C1 segment of cervical spinal cord (tissue), 14 donors: ENCODE measurements around the gene CRTC3.
"Not testable (repeated sequence)": the region's sequence is repeated elsewhere in the genome, so short reads cannot be mapped to it uniquely, and the experiment has no call there.

Experiments used
- DNase-seq, 14 donors: peaks; one replicate each; lab custom pipeline; 2025; lab: John Stamatoyannopoulos, UW

CRTC3 gene

DNA sequence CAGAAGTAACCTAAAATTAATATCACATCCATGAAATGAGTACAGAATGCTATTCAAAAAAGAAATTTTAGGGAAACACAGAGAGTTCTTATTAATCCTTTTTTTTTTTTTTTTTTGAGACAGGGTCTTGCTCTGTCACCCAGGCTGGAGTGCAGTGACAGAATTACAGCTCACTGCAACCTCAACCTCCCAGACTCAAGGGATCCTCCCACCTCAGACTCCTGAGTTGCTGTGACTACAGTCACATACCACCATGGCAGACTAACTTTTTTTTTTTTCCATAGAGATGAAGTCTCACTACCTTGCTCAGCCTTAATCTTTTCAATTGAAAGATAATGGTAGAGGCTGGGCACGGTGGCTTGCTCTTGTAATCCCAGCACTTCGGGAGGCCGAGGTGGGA is 6.3 kb upstream of the CRTC3 start:
- no peak for DNase-seq

DNA sequence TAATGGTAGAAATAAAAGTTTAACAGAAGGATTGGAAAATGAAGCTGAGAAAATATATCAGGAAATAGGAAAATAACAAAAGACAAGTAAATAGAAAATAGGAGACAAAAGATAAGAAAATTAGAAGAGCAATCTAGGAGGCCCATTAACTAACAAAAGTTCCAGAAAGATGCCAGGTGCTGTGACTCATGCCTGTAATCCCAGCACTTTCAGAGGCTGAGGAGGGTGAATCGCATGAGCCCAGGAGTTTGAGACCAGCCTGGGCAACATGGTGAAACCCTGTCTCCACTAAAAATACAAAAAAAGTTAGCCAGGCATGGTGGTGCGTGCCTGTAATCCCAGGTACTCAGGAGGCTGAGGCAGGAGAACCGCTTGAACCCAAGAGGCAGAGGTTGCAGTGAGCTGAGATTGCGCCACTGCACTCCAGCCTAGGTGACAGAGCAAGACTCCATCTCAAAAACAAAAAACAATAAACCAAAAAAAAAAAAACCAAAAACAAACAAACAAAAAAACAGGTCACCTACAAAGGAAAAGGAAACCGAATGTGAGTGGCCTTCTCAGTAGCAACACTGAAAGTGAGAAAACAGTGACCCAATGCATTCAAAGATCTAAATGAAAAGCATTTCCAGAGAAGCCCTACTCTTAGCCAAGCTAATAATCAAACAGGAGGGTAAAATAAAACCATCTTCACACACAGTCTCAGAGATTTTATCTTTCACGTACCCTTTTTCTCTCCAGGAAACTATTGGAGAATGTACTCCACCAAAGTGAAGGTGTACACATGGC is 5.5 kb upstream of the CRTC3 start:
- DNase-seq = not testable (repeated sequence)

DNA sequence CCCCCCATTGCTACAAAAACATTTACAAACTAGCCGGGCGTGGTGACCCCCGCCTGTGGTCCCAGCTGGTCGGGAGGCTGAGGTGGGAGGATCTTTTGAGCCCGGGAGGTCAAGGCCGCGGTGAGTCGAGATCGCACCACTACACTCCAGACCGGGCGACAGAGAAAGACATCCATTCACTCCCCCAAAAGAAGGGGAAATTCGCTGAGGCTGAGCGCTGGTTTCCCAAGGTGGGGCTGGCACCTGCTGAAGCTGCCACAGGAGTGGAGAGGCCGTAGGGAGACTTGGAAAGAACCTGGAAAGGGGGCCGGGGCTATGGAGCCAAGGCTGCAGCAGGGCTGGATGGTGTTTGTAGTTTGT is 732 bp upstream of the CRTC3 start:
- DNase-seq = peak in 1 of 14 donors; percentile 47

DNA sequence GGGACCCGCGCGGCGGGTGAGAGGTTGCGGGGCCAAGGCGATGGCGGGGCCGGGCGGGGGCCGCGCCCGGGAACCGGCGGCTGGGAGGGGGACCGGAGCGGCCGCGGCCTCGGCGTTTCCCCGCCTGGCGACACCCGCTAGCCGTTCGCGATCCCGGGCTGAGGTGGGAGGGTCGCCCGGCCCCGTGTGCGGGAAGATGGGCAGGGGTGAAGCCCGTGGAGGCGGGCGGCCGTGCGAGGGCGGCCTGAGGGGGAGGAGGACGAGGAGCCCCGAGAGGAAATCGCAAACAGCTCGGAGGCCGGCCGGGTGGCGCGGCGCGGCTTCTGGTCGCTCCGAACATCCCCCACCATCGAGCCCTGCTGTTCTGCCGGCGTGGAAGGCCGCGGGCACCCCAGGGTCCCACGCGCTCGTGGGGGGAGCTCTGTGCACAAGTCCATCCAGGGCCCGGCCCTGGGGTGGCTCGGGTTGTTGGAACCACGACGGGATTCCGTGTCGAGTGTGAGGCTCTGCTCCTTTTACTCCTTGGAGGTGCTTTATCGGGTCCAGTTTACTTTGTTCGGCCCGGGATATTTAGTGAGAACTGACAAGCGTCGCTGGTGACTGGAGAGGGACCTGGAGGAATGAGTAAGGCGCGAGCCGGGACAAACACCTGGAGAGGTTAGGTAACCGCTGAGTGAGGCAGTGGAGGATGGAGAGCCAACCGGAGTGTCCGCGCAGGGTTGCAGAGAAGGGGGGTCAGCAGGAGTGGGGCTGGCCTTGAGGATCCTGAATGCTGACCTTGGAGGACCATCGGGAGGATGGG is 728 bp downstream of the CRTC3 start:
- DNase-seq = peak in 9 of 14 donors; percentile 40 to 79 (median 51)

DNA sequence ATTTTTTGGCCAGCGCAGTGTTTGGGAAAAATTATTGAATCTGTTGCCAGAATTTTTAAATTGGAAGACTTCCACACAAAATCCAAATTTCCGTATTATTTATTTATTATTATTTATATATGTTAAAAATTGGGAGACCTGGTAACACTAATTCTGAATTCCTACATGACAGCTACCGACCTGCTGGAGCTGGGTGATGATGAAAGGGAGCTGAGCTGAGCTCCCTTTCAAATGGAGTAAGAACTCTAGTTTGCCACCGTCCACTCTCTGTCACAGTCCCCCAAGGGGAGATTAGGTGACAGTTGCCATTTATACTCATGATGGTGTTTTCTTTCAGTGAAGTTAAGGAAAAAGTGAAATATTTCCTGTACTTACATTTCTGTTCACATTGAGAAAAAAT is 1.4 kb downstream of the CRTC3 start:
- DNase-seq = no peak

DNA sequence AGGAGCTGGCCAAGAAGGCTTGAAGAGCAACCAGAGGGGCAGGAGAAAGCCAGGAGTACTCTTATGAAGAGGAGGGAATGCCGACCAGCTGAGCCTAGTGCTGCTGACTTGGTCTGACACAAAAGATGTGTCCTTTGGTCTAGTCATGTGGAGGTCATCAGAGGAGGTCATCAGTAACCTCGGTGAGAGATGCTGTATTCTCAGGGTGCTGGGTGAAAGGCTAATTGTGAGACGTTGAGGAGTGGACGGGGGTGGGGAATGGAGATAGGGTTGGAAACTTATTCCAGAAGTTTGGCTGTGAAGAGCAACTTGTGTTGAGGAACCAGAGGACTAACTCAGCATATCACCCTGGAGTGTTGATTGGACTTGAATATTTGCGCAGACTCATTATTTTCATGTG is 5.5 kb downstream of the CRTC3 start:
- no peak for DNase-seq

DNA sequence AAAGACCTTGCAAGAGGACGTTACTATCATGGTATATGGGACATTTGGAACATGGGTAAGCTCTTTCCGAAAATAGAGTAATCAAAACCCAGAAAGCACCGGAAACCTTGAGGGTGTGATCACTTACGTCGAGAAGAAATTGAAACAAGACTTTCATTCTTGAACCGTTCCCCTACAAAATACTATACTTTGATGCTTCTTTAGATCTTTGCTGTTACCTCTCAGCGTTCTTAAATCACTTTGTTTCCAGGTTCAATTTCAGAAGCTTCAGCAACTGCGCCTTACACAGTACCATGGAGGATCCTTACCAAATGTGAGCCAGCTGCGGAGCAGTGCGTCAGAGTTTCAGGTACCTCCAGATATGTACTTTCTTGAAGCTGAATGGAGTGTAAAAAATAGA is 10.1 kb downstream of the CRTC3 start:
- no peak for DNase-seq

DNA sequence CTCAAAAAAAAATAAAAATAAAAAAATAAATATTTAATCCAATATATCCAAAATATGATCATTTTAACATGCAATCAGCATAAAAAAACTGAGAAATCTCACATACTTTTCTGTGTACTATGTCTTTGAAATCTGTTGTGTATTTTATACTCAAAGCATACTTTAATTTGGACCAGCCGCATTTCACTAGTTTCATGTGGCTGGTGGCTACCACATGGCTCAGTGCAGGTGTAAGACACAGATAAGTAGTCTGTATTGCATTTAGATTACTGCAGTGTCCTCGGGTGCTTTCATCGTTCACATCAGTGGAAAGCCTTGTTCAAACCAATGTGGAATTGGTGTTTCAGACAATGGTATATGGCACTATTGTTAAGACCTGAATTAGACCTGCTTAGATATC is 11.0 kb downstream of the CRTC3 start:
- DNase-seq = no peak

DNA sequence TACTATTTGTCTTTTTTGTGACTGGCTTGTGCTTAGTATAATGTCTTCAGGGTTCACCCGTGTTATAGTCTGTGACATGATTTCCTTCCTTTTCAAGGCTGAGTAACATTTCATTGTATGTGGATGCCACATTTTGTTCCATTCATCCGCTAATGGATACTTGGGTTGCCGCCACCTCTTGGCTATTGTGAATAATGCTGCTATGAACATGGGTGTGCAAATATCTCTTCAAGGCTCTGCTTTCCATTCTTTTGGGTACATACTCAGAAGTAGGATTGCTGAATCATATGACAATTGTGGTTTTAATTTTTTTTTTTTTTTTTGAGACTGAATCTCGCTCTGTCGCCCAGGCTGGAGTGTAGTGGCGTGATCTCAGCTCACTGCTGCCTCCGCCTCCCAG is 15.4 kb downstream of the CRTC3 start:
- no peak for DNase-seq

DNA sequence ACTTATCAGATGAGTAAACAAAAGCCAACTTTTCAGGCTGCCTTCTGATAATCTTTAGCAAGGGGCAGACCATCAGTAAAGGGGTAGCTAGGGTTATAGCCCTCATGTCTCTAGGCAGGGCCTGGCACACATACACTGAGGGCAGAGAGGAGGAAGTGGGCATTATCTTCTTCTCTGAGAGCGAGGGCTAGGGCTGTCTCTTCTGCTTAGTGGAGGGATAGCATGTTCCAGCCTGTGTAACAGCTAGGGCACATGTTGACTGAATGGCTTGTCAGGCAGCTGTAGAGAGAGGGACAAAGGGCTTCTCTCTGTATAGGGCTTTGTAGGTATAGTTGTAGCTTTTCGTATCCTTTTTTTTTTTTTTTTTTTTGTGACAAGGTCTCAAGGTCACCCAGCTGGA is 17.8 kb downstream of the CRTC3 start:
- no peak for DNase-seq

DNA sequence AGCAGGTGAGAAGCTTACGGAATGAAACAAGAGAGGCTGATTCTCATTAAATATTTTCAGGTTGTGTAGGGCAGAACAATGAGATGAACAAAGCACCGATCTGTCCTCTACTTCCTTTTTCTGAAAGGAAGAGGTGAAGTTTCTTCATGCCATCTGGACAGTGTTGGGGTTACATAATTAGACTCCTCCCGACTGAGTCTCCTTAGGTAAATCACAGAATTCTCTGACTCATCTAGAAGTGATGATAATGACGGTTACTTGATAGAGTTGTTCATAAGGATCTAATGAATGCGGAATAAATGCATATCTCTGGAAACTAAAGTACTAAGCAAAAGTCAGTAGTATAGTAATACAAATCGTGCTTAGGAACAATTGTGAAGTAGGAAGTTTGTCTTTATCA is 21.2 kb downstream of the CRTC3 start:
- DNase-seq = peak in 1 of 14 donors; percentile 7

DNA sequence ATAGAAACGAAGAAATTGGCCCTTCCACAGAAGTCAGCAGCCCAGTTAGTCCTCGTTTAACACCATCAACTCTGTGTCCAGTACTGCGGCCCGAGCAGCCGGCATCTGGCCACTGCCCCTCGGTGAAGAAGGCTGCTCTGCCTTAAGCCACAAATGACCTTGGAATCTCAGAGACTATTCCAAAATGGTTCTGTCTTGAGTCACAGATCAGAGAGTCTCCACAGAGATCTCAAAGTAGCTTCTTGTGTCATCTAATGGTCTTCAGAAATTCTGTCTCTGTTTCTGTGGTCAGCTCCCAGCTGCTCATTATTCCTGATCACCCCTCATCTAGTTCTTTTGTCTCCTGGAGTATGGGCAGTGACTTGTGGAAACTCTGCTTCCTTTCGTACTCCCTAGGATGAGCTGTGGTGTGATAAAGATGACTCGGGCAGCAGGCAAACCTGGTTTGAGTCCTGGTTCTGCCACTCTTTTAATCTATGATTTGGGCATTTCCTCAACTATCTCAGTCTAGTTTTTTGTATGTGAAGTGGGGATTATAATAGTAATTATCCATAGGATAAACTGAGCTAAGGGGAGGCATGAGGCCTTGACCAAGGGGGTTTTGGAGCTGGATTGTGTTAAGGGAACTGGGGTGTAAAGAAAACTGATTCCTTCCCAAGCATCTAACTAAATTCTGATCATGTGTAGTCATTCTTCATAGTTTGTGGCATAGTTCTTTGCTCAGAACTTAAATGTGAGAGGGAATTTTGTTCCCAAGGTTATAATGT is 22.6 kb downstream of the CRTC3 start:
- no peak for DNase-seq

DNA sequence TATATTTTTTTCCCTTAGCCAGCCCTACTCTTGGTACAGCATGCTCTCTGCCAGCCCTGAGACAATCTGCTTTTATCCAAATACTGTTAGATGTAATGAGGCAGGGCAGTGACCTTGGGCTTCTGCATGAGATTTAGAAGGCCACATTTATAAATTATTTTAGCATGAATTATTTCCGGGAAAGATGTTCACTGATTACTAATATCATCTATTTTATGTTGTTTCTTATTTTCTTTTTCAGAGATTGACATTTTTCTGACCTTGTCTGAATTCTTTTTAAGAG is 23.1 kb downstream of the CRTC3 start:
- no peak for DNase-seq

DNA sequence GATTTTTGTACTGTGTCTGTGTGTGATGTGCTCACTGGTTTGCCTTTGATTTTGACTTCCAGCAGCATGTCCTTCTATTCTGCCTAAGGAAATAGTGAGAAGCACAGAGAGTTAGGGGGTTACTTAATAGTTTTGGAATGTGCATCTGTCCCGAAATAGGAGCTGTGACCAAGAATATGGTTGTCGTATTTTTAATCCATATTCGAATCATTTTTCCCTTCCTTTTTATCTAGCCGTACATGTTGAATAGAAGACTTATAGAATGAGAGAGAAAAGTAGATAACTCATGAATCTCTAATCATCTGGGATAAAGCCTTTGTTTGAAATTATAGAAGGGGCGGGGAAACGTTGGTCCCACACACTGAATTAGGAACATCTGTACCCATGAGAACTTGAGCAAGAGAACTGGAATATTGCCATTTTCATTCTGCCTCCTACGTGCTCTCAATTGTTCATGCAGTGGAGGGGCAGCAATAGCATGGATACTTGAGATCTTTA is 23.6 kb downstream of the CRTC3 start:
- DNase-seq = no peak

DNA sequence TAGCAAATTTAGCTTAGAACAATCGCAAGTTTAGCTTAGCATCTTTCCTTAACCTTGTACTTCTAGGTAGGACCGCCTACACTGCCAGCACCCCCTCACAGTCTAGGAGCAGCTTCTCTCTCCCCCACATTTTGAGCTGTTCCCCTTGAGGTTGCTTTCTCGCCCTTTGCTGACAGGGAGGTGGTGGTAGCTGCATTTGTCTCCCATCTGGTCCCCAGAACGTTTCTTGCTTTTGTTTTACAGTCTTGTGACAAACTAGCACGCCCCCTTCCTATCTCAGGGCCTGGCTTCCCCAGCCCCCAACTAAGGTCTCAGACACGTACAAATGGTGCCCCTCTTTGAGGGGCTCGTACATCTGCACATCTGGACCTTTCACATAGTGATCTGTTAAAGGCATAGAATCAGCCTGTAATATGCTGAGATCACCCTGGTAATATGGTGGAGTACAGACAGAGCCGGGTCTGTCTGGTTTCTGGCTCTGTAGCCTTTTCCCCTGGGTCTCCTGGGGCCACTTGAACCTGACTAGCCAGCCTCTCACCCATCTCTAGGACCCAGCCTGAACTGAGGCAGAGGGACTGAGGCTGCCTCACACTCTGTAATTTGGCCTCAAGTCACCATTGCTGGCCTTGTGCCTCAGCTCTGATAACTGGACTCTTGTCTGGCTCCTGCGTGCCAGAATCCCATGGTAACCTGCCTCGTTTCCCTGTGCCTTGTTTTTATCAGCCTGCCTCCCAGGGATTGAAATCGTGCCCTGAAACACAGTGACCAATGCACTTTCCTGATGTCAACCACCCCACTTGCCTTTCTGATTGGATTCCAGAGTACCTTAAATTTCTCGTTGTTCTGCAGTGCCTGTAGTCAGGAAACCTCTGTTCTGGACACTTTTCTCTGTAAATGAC is 27.7 kb downstream of the CRTC3 start:
- DNase-seq = peak in 11 of 14 donors; percentile 45 to 86 (median 53)

DNA sequence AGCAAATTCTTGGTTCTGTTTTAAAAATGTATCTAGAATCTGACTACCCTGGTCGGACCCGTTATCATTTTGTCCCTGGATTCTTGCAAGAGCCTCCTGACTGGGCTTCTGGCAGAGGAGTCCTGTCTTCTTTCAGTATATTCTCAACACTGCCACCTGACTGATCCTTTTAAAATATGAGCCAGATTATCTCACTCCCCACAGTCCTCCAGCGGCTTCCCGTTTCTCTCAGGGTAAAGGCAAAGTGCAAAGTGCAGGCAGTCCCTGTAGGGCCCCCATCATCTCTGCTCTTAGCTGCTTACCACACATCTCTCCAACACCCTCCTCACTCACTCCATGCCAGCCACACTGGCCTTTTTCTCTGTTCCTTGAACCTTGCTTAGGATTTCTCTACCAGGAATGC is 28.4 kb downstream of the CRTC3 start:
- peak in 2 of 14 donors; percentile 38 to 66 for DNase-seq

DNA sequence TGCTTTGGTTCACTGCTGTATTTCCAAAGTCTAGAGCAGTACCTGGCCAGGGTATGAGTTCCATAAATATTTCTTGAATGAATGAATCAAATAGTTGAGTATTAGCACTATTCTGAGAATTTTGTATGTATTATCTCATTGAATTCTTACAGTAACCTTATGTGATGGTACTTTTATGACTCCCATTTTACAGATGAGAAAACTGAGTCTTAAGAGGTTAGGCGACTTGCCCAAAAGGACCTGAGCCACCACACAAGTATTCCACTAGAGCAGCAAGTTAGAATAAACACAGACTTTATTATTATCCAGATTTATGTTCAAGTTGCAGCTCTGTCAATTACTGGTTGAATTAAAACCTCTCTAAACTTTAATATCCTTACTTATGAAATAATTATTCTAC is 29.4 kb downstream of the CRTC3 start:
- no peak for DNase-seq

DNA sequence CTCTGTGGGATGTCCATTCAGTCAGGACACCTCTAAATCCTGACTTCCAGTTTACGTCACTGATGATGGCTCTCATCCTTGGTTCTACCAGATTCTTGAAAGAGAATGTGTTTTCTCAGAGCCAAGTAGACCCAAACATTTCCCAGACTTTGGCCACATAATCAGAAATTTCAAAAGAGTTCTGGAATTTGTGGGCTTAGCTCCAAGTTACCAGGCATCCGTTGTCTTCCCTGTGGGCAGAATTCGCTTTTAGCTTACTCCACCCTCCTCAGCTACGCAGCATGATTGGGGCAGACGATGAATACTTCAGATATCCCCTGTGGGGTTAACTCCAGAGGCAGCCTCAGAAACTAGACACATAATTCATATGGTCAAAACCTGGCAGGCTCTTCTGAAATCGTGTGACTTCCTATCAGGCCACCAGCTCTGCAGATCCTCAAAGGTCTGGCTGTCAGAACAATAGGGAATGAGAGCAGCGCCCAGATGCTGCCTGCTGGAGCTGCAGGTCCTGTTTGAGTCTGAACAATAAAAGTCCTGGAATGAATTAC is 30.6 kb downstream of the CRTC3 start:
- DNase-seq = peak in 1 of 14 donors; percentile 27

DNA sequence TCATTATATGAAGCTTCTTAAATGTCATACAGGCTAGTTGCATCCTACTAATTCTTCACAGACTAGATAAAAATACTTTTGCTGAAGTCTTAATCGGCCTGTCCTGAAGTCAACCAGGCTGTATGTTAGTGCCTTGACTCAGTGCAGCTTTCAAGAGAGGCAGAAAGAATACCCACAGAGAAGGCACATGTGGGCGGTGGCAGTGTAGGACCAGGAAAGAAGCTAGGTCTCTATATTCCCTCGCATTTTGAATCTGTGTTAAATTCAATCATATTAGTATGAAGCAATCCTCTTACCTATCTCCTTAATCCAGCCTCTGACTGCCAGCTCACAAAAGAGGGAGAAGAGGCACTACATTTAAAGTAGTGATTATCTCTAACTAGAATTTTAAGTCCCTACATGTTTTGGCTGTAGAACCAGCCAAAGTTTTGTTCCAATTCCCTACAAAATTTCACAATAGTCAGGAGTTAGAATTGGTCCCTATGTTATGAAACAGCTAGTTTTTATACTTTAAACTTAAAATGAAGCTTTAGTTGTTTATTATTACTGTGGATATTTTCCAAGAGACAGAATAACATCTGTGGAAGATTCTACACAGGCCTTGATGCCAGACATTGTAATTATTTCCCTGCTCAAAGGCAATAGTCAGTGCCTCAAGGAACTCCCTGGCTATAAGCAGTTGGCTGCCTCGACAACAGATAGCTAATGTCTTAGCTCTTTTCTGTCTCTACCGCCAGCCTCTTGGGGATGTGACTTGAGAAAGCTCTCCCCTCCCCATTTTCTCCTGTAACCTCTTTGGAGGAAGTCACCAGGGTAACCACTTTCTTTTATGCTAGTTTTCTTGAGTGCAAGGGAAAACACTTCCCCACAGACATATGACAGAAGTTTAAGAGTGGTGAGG is 31.9 kb downstream of the CRTC3 start:
- no peak for DNase-seq

DNA sequence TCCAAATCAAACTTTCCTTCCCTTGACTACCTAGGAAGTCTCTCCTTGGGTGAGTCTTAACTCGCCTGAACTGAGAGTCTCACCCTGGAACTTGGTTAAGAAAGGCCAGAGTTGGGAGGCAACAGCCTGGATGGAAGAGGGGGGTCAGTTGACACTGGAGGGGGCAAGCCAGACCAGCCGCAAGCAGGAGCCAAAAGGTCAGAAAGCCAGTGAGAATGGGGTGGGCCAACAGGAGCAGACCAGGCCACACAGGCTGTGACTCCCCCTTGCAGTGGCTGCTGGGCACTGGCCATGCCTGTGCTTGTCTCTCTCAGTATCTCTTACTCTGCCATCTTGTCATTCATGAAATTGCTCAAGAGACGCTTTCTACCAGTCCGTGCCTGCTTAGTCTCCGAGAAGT is 32.9 kb downstream of the CRTC3 start:
- DNase-seq = no peak
